22Rv1 (cell line): Measurements from ENCODE around the gene MALAT1.

ENCODE experiments used
- H3K27ac ChIP-seq: fragments of 450-650 bp; 2 replicates; pipeline ENCODE4 v1.5.1; 2017
- CTCF ChIP-seq: fragments of 450-650 bp; IDR thresholded peaks from 2 replicates; pipeline ENCODE4 v1.5.1; 2017; ENCODE audit warnings: mild to moderate bottlenecking
- ZFX ChIP-seq: fragments of 450-650 bp; IDR thresholded peaks from 2 replicates; pipeline ENCODE4 v1.6.1; 2017; ENCODE audit warnings: antibody characterized with exemption, borderline replicate concordance

MALAT1 gene

DNA sequence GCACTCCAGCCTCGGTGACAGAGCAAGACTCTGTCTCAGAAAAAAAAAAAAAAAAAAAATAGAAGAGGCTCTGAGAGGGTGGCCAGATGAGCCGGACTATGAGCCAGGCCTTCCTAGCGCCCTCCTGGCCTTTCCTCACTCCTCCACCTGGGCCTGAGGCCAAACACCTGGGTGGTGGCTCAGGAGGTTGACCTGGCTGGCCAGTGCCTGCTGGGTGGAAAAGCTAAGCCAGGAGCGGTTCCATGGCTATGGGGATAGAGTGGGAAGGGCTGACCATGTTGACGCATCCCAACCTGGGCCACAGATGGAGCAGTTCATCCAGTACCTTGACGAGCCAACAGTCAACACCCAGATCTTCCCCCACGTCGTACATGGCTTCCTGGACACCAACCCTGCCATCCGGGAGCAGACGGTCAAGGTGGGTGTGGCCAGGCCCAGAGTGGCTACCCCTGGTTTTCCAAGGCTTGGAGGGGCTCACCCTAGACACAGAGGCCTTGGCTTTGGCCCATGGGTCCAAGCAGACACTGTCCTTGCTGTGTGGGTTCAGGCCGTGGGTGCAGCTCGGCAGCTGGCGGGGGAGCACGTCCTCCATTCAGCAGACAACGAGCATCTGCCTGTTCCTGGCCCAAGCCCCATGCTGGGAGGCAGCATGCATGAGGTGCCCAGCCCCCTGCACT lies 33.7 kb downstream of the MALAT1 start:
- 0 out of 2 replicates have a peak overlapping the region, but pooled peaks have one; percentile 4 for H3K27ac ChIP-seq
- TF ChIP-seq CTCF, result no peak
- TF ChIP-seq ZFX, result no peak

- no peak for TF ChIP-seq ZFX
- TF ChIP-seq CTCF, result no peak
Measured at GRCh38 chr11:65535102-65535501, 36.3 kb downstream of the MALAT1 start.

DNA sequence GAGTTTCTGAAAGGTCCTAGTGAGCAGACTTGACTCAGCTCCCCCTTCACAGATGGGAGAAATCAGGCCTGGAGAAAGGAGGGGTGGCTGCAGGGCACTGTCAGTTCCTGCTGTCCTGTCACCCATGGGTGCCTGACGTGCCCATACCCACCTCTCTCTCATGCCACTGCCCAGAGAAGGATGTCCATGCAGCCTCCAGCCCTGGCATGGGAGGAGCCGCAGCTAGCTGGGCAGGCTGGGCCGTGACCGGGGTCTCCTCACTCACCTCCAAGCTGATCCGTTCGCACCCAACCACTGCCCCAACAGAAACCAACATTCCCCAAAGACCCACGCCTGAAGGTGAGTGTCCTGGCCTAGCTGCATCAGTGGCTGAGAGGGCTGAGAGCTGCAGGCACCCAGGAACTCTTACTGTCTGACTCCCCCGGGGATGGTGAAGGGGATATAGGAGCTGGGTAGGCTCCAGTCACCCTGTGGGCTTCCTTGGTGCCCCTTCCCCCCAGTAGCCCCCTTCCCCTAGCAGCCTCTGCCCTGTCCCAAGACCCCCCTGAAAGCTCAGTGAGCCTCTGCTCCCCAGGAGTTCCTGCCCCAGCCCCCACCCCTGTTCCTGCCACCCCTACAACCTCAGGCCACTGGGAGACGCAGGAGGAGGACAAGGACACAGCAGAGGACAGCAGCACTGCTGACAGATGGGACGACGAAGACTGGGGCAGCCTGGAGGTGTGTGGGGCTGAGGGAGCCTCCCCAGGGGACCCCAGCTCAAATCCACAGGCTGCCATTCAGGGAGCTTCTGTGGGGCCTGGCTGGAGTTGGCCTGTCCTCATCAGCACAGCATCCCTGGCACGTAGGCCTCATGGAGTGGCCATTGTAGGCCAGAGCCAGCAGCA lies 37.8 kb downstream of the MALAT1 start:
- TF ChIP-seq ZFX, result no peak
- TF ChIP-seq CTCF, result no peak
- H3K27ac ChIP-seq, result peak overlapping the region; percentile 97

More at GRCh38 chr11:65535102-65535501, 36.3 kb downstream of the MALAT1 start:
- H3K27ac ChIP-seq, result no peak overlapping the region

DNA sequence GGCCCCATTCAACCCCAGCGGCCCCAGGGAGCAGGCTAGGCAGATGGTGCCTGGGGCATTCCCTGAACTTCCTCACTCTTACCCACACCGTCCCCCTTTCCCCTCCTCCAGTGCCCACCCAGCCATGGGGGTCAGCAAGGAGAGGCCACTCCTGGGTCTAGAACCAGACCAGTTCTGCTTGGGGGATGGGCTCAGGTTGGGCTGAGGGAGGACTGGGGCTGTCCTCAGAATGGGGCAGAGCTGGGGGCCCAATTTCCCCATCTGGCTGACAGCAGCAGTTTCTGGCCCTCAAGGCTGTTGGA lies 38.4 kb downstream of the MALAT1 start:
- peak overlapping the region; percentile 97; the same call in 1 of the 2 replicates for H3K27ac ChIP-seq
- TF ChIP-seq CTCF, result no peak
- no peak for TF ChIP-seq ZFX

DNA sequence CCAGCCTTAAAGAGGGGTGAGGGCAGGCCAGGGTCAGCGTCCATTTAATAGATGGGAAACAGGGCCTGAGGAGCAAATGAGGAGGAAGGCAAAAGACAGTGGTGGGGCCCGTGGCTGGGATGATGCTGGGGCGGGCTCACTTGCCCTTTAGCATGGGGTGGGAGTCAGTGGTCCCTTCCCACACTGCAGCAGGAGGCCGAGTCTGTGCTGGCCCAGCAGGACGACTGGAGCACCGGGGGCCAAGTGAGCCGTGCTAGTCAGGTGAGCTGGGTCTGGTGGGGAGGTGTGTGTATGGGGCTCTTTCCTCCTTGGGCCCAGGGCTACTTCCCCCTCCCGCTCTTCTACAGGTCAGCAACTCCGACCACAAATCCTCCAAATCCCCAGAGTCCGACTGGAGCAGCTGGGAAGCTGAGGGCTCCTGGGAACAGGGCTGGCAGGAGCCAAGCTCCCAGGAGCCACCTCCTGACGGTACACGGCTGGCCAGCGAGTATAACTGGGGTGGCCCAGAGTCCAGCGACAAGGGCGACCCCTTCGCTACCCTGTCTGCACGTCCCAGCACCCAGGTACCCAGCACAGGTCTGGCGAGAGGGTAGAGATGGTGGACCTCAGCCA lies 38.9 kb downstream of the MALAT1 start:
- H3K27ac ChIP-seq, result peak overlapping the region; percentile 97; the same call in 1 of the 2 replicates
- TF ChIP-seq CTCF, result no peak
- TF ChIP-seq ZFX, result no peak

DNA sequence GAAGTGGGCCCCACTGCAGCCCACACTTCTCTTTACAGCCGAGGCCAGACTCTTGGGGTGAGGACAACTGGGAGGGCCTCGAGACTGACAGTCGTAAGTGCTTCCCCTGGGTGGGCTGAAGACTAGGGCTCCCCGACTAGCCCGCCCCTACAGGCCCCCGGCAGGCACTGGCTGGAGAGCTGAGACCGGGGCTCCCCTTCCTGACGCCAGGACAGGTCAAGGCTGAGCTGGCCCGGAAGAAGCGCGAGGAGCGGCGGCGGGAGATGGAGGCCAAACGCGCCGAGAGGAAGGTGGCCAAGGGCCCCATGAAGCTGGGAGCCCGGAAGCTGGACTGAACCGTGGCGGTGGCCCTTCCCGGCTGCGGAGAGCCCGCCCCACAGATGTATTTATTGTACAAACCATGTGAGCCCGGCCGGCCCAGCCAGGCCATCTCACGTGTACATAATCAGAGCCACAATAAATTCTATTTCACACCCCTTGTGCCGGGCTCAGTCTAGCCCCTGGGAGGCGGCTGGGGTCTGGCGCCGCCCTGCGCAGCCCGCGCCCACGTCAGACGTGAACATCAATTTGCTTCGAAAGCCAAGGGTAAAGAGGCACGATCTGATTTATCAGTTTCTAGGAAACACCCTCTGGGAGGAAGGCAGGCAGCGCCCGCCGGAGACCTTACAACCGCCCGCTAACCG lies 39.5 kb downstream of the MALAT1 start:
- no peak for TF ChIP-seq ZFX
- TF ChIP-seq CTCF, result no peak
- peak overlapping the region; percentile 97 for H3K27ac ChIP-seq
